ENCODE measurements around the gene TXNRD1.

TXNRD1 gene

DNA sequence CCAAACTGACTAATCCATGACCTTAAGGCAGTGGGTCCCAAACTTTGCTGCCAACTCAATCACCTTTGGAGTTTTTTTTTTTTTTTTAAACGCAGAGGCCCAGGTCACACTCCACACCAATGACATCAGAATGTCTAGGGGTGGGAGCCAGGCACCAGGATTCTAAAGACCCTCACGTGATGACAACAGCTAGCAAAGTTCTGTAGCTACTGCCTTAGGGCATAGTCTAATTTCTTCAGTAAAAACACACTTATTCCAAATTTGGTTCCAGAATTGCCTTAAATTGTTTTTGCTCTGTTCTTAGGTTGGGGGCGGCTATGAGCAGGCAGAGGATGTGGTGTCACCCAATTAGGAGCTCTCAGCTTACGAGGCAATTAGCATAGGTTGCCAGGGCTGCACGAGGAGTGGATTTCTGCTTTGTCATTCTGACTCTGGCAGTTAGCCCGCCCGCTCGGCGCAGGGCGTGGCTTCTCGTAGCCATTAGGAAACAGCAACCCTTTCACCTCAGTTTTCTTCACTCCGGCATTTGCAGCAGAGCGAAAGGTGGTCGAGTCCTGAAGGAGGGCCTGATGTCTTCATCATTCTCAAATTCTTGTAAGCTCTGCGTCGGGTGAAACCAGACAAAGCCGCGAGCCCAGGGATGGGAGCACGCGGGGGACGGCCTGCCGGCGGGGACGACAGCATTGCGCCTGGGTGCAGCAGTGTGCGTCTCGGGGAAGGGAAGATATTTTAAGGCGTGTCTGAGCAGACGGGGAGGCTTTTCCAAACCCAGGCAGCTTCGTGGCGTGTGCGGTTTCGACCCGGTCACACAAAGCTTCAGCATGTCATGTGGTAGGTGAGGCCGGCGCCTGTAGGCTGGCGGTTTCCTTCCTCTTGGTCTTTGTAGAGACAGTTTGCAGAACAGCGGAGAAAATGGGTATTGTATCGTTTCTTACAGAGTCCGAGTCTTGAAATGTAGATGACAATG, 71.2 kb downstream of the TXNRD1 start:
- H2BK120ac ChIP-seq (ENCODE audit: low read depth, low read length) = no peak overlapping the region
- peak overlapping the region; percentile 90 for H2BK5ac ChIP-seq (ENCODE audit: low read length)
- peak; percentile 90 for DNase-seq (ENCODE audit: low spot score)
- H3K23ac ChIP-seq (ENCODE audit: low read depth, low read length, poor library complexity) = peak overlapping the region; percentile 66
- peak overlapping the region; percentile 94 for H3K27ac ChIP-seq (replicated peaks; ENCODE audit: low read length)
- peak overlapping the region; percentile 89 for H2AFZ ChIP-seq (ENCODE audit: low read length)
- H3K27me3 ChIP-seq (ENCODE audit: control insufficient read depth in 3 of 3, insufficient read depth in 3 of 3, low read depth in 1 of 3, low read length in 3 of 3) = no peaks in the 10 kb centered on the region
- H4K8ac ChIP-seq (ENCODE audit: low read depth, low read length) = no peak overlapping the region
- H4K91ac ChIP-seq (ENCODE audit: low read depth, low read length, poor library complexity) = no peak overlapping the region
- H3K4me1 ChIP-seq (ENCODE audit: control insufficient read depth in 2 of 2, insufficient read depth in 1 of 2, low read depth in 1 of 2, low read length in 2 of 2) = peaks cover 8 to 9% of the 10 kb centered on the region in 2 donors
- no peak overlapping the region for H2BK12ac ChIP-seq (ENCODE audit: low read length)
- peak overlapping the region; percentile 92 for H3K9ac ChIP-seq (ENCODE audit: low read depth, low read length, poor library complexity)
- H3K79me1 ChIP-seq (ENCODE audit: low read depth, low read length) = peaks cover 2% of the 10 kb centered on the region
- H2BK15ac ChIP-seq (ENCODE audit: low read length) = no peak overlapping the region
- H3K4me2 ChIP-seq (ENCODE audit: insufficient read depth, low read length, poor library complexity, severe bottlenecking) = peak overlapping the region; percentile 66
- H3K18ac ChIP-seq (ENCODE audit: low read length) = peak overlapping the region; percentile 99
- WGBS, 2 donors (ENCODE audit: extremely low coverage in 2 of 2, insufficient read length in 2 of 2, insufficient replicate concordance in 1 of 2) = no CpG with 5 or more reads among the region's 40 CpGs
- H3K9me3 ChIP-seq (replicated peaks in 1 of 2; ENCODE audit: control insufficient read depth in 2 of 2, insufficient read depth in 1 of 2, low read depth in 1 of 2, low read length in 2 of 2) = no peaks in the 10 kb centered on the region
- H3K4ac ChIP-seq (ENCODE audit: low read length) = no peak overlapping the region
- peak overlapping the region; percentile 87 for H2AK5ac ChIP-seq (ENCODE audit: low read depth, low read length)
- no peak overlapping the region for H3K14ac ChIP-seq (ENCODE audit: low read length)
- H3K36me3 ChIP-seq (replicated peaks in 1 of 2; ENCODE audit: control insufficient read depth in 2 of 2, insufficient read depth in 2 of 2, low read length in 2 of 2) = peaks cover 2 to 17% of the 10 kb centered on the region in 2 donors
- H3K4me3 ChIP-seq (ENCODE audit: low read length in 2 of 2) = peak overlapping the region; percentile 79 to 91

DNA sequence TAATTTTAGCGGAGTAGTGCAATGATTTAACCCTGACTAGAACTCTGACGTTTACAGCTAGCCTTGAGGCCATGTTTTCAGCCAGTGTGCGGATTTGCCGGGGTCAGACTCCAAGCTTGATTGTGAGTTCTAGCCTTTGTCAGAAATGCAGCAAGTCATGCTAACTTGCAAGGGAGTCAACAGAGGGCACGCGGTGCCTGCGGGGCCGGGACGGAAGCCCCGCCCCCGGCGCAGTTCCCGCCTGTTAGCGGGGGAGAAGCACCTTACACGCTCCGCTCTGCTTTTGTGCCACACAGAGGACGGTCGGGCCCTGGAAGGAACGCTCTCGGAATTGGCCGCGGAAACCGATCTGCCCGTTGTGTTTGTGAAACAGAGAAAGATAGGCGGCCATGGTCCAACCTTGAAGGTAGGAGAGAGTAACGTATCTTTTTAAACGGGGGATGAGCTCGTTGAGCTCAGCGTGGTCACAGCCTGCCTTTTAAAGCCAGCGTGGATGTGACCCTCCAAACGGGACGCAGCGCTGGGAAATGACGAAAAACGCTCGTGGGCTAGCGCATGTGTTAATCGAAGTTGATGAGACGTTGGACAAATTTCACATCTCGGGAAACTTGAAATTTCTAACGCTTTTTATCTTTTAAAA, 73.2 kb downstream of the TXNRD1 start:
- DNase-seq (ENCODE audit: low spot score) = peak; percentile 86
- Histone ChIP-seq H3K14ac (ENCODE audit: low read length) (no peak overlapping the region), H3K4me2 (ENCODE audit: insufficient read depth, low read length, poor library complexity, severe bottlenecking) (peak overlapping the region; percentile 50), H2BK120ac (ENCODE audit: low read depth, low read length) (no peak overlapping the region), H3K79me1 (ENCODE audit: low read depth, low read length) (peaks cover 2% of the 10 kb centered on the region), H3K27me3 (ENCODE audit: control insufficient read depth in 3 of 3, insufficient read depth in 3 of 3, low read depth in 1 of 3, low read length in 3 of 3) (no peaks in the 10 kb centered on the region), H3K4me1 (ENCODE audit: control insufficient read depth in 2 of 2, insufficient read depth in 1 of 2, low read depth in 1 of 2, low read length in 2 of 2) (peaks cover 10 to 11% of the 10 kb centered on the region in 2 donors), H3K4me3 (ENCODE audit: low read length in 2 of 2) (peak overlapping the region; percentile 77 to 79), H3K36me3 (replicated peaks in 1 of 2; ENCODE audit: control insufficient read depth in 2 of 2, insufficient read depth in 2 of 2, low read length in 2 of 2) (peaks cover 5 to 36% of the 10 kb centered on the region in 2 donors), H2BK5ac (ENCODE audit: low read length) (no peak overlapping the region), H3K18ac (ENCODE audit: low read length) (peak overlapping the region; percentile 69), H3K27ac (replicated peaks; ENCODE audit: low read length) (peak overlapping the region; percentile 8), H3K23ac (ENCODE audit: low read depth, low read length, poor library complexity) (no peak overlapping the region), H3K4ac (ENCODE audit: low read length) (no peak overlapping the region), H2AFZ (ENCODE audit: low read length) (peak overlapping the region; percentile 87), H2BK15ac (ENCODE audit: low read length) (no peak overlapping the region), H3K9ac (ENCODE audit: low read depth, low read length, poor library complexity) (peak overlapping the region; percentile 79), H2AK5ac (ENCODE audit: low read depth, low read length) (no peak overlapping the region), H3K9me3 (replicated peaks in 1 of 2; ENCODE audit: control insufficient read depth in 2 of 2, insufficient read depth in 1 of 2, low read depth in 1 of 2, low read length in 2 of 2) (no peaks in the 10 kb centered on the region), H4K8ac (ENCODE audit: low read depth, low read length) (no peak overlapping the region), H4K91ac (ENCODE audit: low read depth, low read length, poor library complexity) (no peak overlapping the region), H2BK12ac (ENCODE audit: low read length) (no peak overlapping the region)
- WGBS, 2 donors (ENCODE audit: extremely low coverage in 2 of 2, insufficient read length in 2 of 2, insufficient replicate concordance in 1 of 2) = no CpG with 5 or more reads among the region's 41 CpGs

DNA sequence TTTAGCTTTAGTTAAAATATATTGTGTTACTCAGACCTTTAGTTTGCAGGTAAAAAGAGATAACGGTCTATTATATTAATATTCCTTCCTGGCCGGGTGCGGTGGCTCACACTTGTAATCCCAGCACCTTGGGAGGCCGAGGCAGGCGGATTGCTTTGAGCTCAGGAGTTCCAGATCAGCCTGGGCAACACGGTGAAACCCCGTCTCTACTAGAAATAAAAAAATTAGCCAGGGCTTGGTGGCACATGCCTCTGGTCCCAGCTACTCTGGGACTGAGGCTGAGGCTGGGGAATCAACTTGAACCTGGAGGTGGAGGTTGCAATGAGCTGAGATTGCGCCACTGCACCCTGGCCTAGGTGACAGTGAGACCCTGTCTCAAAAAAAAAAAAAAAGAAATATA, 74.7 kb downstream of the TXNRD1 start:
- H3K9me3 ChIP-seq (replicated peaks in 1 of 2; ENCODE audit: control insufficient read depth in 2 of 2, insufficient read depth in 1 of 2, low read depth in 1 of 2, low read length in 2 of 2) = no peaks in the 10 kb centered on the region

DNA sequence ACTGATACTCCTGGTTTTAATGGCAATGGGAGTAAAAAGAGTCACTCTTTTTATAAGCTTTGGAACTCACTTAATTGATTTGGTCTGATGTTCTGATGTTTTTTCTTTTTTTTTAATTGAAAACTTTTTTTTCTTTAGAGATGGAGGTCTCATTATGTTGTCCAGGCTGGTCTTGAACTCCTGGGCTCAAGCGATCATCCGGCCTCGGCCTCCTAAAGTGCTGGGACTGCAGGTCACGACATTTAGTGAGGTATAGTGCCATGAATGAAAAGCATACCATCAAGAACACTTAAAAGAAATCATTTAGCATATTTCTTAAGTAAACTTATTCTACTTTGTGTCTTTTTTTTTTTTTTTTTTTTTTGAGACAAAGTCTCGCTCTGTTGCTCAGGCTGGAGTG, 75.3 kb downstream of the TXNRD1 start:
- no peak overlapping the region for H3K14ac ChIP-seq (ENCODE audit: low read length)
- no CpG with 5 or more reads among the region's 5 CpGs for WGBS, 2 donors (ENCODE audit: extremely low coverage in 2 of 2, insufficient read length in 2 of 2, insufficient replicate concordance in 1 of 2)
- no peak for DNase-seq (ENCODE audit: low spot score)
- no peak overlapping the region for H2AK5ac ChIP-seq (ENCODE audit: low read depth, low read length)
- no peak overlapping the region for H2AFZ ChIP-seq (ENCODE audit: low read length)
- H3K79me1 ChIP-seq (ENCODE audit: low read depth, low read length) = peaks cover 3% of the 10 kb centered on the region
- H2BK15ac ChIP-seq (ENCODE audit: low read length) = no peak overlapping the region
- H3K4me3 ChIP-seq (ENCODE audit: low read length in 2 of 2) = no peak overlapping the region
- H3K18ac ChIP-seq (ENCODE audit: low read length) = no peak overlapping the region
- no peak overlapping the region for H3K9ac ChIP-seq (ENCODE audit: low read depth, low read length, poor library complexity)
- no peak overlapping the region for H3K4me2 ChIP-seq (ENCODE audit: insufficient read depth, low read length, poor library complexity, severe bottlenecking)
- H3K36me3 ChIP-seq (replicated peaks in 1 of 2; ENCODE audit: control insufficient read depth in 2 of 2, insufficient read depth in 2 of 2, low read length in 2 of 2) = peaks cover 8 to 57% of the 10 kb centered on the region in 2 donors
- no peak overlapping the region for H2BK5ac ChIP-seq (ENCODE audit: low read length)
- H2BK12ac ChIP-seq (ENCODE audit: low read length) = no peak overlapping the region
- H3K4ac ChIP-seq (ENCODE audit: low read length) = no peak overlapping the region
- H4K8ac ChIP-seq (ENCODE audit: low read depth, low read length) = no peak overlapping the region
- H3K27me3 ChIP-seq (ENCODE audit: control insufficient read depth in 3 of 3, insufficient read depth in 3 of 3, low read depth in 1 of 3, low read length in 3 of 3) = no peaks in the 10 kb centered on the region
- no peak overlapping the region for H2BK120ac ChIP-seq (ENCODE audit: low read depth, low read length)
- H3K4me1 ChIP-seq (ENCODE audit: control insufficient read depth in 2 of 2, insufficient read depth in 1 of 2, low read depth in 1 of 2, low read length in 2 of 2) = peaks cover 8 to 9% of the 10 kb centered on the region in 2 donors
- no peaks in the 10 kb centered on the region for H3K9me3 ChIP-seq (replicated peaks in 1 of 2; ENCODE audit: control insufficient read depth in 2 of 2, insufficient read depth in 1 of 2, low read depth in 1 of 2, low read length in 2 of 2)
- no peak overlapping the region for H3K23ac ChIP-seq (ENCODE audit: low read depth, low read length, poor library complexity)
- no peak overlapping the region for H4K91ac ChIP-seq (ENCODE audit: low read depth, low read length, poor library complexity)
- H3K27ac ChIP-seq (replicated peaks; ENCODE audit: low read length) = no peak overlapping the region

More for the DNA sequence above, 74.7 kb downstream of the TXNRD1 start:
- Histone ChIP-seq H3K14ac (ENCODE audit: low read length) (no peak overlapping the region), H3K4ac (ENCODE audit: low read length) (no peak overlapping the region), H2AFZ (ENCODE audit: low read length) (no peak overlapping the region), H2AK5ac (ENCODE audit: low read depth, low read length) (no peak overlapping the region), H2BK15ac (ENCODE audit: low read length) (no peak overlapping the region), H2BK120ac (ENCODE audit: low read depth, low read length) (no peak overlapping the region), H3K23ac (ENCODE audit: low read depth, low read length, poor library complexity) (no peak overlapping the region), H2BK12ac (ENCODE audit: low read length) (no peak overlapping the region), H2BK5ac (ENCODE audit: low read length) (no peak overlapping the region), H3K36me3 (replicated peaks in 1 of 2; ENCODE audit: control insufficient read depth in 2 of 2, insufficient read depth in 2 of 2, low read length in 2 of 2) (peaks cover 7 to 51% of the 10 kb centered on the region in 2 donors), H3K18ac (ENCODE audit: low read length) (no peak overlapping the region), H3K27me3 (ENCODE audit: control insufficient read depth in 3 of 3, insufficient read depth in 3 of 3, low read depth in 1 of 3, low read length in 3 of 3) (no peaks in the 10 kb centered on the region), H3K79me1 (ENCODE audit: low read depth, low read length) (peaks cover 3% of the 10 kb centered on the region), H4K91ac (ENCODE audit: low read depth, low read length, poor library complexity) (no peak overlapping the region), H3K4me3 (ENCODE audit: low read length in 2 of 2) (no peak overlapping the region), H4K8ac (ENCODE audit: low read depth, low read length) (no peak overlapping the region), H3K27ac (replicated peaks; ENCODE audit: low read length) (no peak overlapping the region), H3K4me1 (ENCODE audit: control insufficient read depth in 2 of 2, insufficient read depth in 1 of 2, low read depth in 1 of 2, low read length in 2 of 2) (peaks cover 10 to 11% of the 10 kb centered on the region in 2 donors), H3K4me2 (ENCODE audit: insufficient read depth, low read length, poor library complexity, severe bottlenecking) (no peak overlapping the region), H3K9ac (ENCODE audit: low read depth, low read length, poor library complexity) (no peak overlapping the region)
- no peak for DNase-seq (ENCODE audit: low spot score)
- no CpG with 5 or more reads among the region's 8 CpGs for WGBS, 2 donors (ENCODE audit: extremely low coverage in 2 of 2, insufficient read length in 2 of 2, insufficient replicate concordance in 1 of 2)

All from neuronal stem cell (in vitro differentiated cells).